Sigmoid colon (tissue), 4 donors: Measurements from ENCODE around the gene SLX1A.

Experiments used
- POLR2A ChIP-seq, 2 donors: fragments of 450-650 bp; IDR thresholded peaks; one replicate each; pipeline ENCODE4 v1.6.1; 2016; ENCODE audit warnings: antibody characterized with exemption in 2 of 2, mild to moderate bottlenecking in 2 of 2, moderate library complexity in 2 of 2
- POLR2AphosphoS5 ChIP-seq, 4 donors: sonication (generic); formaldehyde crosslinking; IDR thresholded peaks; one replicate each; pipeline ENCODE4 v1.6.1; 2017; ENCODE audit warnings: antibody characterized with exemption in 4 of 4
- TF ChIP-seq, protein P1 (sequence below), 4 experiments: fragments of 450-650 bp in 3 of 4; fragments of 200-600 bp in 1 of 4; IDR thresholded peaks; one replicate each; pipeline ENCODE4 v1.5.1; 2016 to 2019; ENCODE audit warnings: antibody characterized with exemption in 4 of 4, mild to moderate bottlenecking in 3 of 4, moderate library complexity in 2 of 4

DNA sequence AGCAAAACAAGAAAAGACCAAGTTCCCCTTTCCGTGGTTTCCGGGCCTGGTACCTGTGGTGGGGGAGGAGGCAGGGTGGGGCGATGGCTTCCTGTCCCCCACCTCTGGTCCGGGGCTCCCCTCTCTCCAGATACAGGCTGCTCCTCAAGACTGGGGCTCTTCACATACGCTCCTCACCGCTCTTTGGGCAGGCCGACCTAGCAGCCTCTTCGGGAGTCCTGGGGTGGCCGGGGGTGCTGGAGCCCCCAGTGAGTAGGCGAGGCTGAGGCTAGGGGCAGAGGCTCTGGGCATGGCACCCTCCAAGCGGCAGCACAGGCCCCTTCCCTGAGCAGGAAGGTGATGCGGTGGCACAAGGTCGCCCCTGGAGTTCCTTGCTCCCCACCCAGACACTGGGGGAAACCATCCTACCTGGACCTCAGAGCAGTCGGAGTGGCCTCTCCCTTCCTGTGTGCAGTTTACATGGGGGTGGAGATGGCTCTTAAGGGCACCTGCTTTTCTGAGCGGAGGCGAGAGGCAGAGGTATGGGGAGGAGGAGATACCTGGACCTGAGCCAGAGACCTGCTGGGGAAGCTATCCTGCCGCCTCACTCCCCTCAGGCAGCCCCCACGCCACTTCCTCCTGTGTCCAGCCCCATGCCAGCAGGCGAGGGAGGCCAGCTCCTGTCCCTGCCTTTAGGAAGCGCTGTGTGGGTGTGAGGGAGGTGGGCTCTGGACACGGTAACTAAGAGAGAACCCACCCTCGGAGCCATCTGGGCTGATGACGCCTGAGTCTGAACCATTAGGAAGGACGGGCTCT, 9.4 kb upstream of the SLX1A start:
- TF ChIP-seq, protein P1, sequence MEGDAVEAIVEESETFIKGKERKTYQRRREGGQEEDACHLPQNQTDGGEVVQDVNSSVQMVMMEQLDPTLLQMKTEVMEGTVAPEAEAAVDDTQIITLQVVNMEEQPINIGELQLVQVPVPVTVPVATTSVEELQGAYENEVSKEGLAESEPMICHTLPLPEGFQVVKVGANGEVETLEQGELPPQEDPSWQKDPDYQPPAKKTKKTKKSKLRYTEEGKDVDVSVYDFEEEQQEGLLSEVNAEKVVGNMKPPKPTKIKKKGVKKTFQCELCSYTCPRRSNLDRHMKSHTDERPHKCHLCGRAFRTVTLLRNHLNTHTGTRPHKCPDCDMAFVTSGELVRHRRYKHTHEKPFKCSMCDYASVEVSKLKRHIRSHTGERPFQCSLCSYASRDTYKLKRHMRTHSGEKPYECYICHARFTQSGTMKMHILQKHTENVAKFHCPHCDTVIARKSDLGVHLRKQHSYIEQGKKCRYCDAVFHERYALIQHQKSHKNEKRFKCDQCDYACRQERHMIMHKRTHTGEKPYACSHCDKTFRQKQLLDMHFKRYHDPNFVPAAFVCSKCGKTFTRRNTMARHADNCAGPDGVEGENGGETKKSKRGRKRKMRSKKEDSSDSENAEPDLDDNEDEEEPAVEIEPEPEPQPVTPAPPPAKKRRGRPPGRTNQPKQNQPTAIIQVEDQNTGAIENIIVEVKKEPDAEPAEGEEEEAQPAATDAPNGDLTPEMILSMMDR (IDR thresholded peaks at IDR 0.05), result no peak
- TF ChIP-seq POLR2A (IDR thresholded peaks at IDR 0.05) (no peak), POLR2AphosphoS5 (IDR thresholded peaks at IDR 0.05) (no peak)
